SH-SY5Y (cell line): ENCODE results near the gene BTN1A1.

Experiments used
- GATA2 ChIP-seq: IDR thresholded peaks from 2 replicates; pipeline ENCODE4 v1.6.1; 2011; ENCODE audit warnings: mild to moderate bottlenecking, low read depth, low read length
- GATA3 ChIP-seq: IDR thresholded peaks from 2 replicates; pipeline ENCODE4 v1.6.1; 2011; ENCODE audit warnings: low read depth, mild to moderate bottlenecking, low read length, moderate library complexity

DNA sequence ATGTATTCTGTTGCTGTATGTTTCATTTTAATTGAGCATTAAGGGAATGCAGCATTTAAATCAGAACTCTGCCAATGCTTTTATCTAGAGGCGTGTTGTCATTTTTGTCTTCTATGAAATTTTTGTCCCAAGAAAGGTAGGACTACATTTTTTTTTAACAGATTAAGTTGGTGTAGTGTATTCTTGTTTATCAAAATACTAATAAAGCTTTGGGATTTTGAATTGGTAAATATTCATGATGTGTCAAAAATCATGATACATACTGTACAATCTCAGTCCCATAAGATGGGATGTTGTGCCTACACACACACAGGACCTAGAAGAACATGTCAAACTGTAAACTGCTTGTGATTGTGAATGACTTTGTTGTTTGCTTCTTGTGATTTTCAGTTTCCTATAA, 26.8 kb downstream of the BTN1A1 start:
- TF ChIP-seq GATA3 (no peak), GATA2 (no peak)
